Transverse colon (tissue), 4 donors: ENCODE measurements around the gene HS1BP3. TPM values are rescaled to one million over a fixed set of nuclear protein-coding genes. Genes with fewer than 3 reads are reported as not detected.

Experiments used
- DNase-seq: peaks from one replicate; pipeline ENCODE4 v3.0.0-alpha.2; 2019
- H3K27ac ChIP-seq, 4 donors: fragments of 200-600 bp; sonication (generic); 2 replicates each; pipeline ENCODE4 v1.5.1; 2016 to 2018; ENCODE audit warnings: inconsistent platforms in 4 of 4
- H3K27me3 ChIP-seq: fragments of 200-600 bp; sonication (generic); 2 replicates; pipeline ENCODE4 v1.5.1; 2017; ENCODE audit warnings: inconsistent platforms
- H3K36me3 ChIP-seq, 4 donors: fragments of 200-600 bp; sonication (generic); 2 replicates each; pipeline ENCODE4 v1.5.1; 2017 to 2019; ENCODE audit warnings: inconsistent platforms in 4 of 4
- H3K4me1 ChIP-seq, 4 donors: fragments of 200-600 bp; sonication (generic); 2 replicates each; pipeline ENCODE4 v1.5.1; 2017 to 2020; ENCODE audit warnings: inconsistent platforms in 4 of 4
- H3K4me3 ChIP-seq, 4 donors: fragments of 200-600 bp; sonication (generic); 1 replicate in 1 of 4; 2 replicates in 3 of 4; pipeline versions ENCODE4 v1.5.1 to v1.6.1; 2017 to 2019; ENCODE audit warnings: inconsistent platforms in 4 of 4
- H3K9me3 ChIP-seq, 2 donors: fragments of 200-600 bp; sonication (generic); 2 replicates each; pipeline ENCODE4 v1.5.1; 2017 to 2019; ENCODE audit warnings: inconsistent platforms in 2 of 2
- EP300 ChIP-seq: sonication (generic); formaldehyde crosslinking; IDR thresholded peaks from one replicate; pipeline ENCODE4 v1.6.1; 2017; ENCODE audit warnings: antibody characterized with exemption, low read depth
- POLR2A ChIP-seq: fragments of 450-650 bp; IDR thresholded peaks from one replicate; pipeline ENCODE4 v1.6.1; 2016; ENCODE audit warnings: antibody characterized with exemption, mild to moderate bottlenecking, moderate library complexity
- POLR2AphosphoS5 ChIP-seq, 3 donors: sonication (generic); formaldehyde crosslinking; IDR thresholded peaks; one replicate each; pipeline ENCODE4 v1.6.1; 2016; ENCODE audit warnings: antibody characterized with exemption in 3 of 3
- WGBS, 2 donors: methylation state at CpG; one replicate each; pipeline ENCODE4 v1.1.5; 2018; ENCODE audit warnings: low coverage in 1 of 2; 5-methylcytosine and 5-hydroxymethylcytosine counted together
- in situ Hi-C, 4 donors: fragments of 200-750 bp; cut with MboI; loops; one replicate each; pipeline versions ENCODE4 v1.15.0 to v1.15.1; 2017; ENCODE audit warnings: low sequenced_read_pairs in 3 of 4, low pct_ligation_motif_present in 1 of 4, low pct_unique_long_range_greater_than_20kb in 1 of 4
- intact Hi-C: fragments of 100-400 bp; cut with DNase I; formaldehyde crosslinking; loops from one replicate; pipeline ENCODE4 v1.15.1; 2023; ENCODE audit warnings: low total_unique reads
- total RNA-seq, 4 donors: library from RNA; depleted of rRNA; stranded (reverse); fragments of >200 nt; gene quantifications; one replicate each; pipeline ENCODE4 v1.1.0, GENCODE V29; 2016
- TF ChIP-seq, protein P1 (sequence below), 5 experiments: fragments of 200-600 bp in 3 of 5; fragments of 450-650 bp in 2 of 5; sonication (generic) in 3 of 5; IDR thresholded peaks; 1 replicate in 2 of 5; 2 replicates in 3 of 5; pipeline ENCODE4 v1.5.1; 2016 to 2017; ENCODE audit warnings: antibody characterized with exemption in 5 of 5, inconsistent platforms in 3 of 5, mild to moderate bottlenecking in 2 of 5, moderate library complexity in 1 of 5

Gene HS1BP3
- total RNA-seq, 4 donors from 2014 or later, result 29.5 to 44.2 (median 33.1) TPM

DNA sequence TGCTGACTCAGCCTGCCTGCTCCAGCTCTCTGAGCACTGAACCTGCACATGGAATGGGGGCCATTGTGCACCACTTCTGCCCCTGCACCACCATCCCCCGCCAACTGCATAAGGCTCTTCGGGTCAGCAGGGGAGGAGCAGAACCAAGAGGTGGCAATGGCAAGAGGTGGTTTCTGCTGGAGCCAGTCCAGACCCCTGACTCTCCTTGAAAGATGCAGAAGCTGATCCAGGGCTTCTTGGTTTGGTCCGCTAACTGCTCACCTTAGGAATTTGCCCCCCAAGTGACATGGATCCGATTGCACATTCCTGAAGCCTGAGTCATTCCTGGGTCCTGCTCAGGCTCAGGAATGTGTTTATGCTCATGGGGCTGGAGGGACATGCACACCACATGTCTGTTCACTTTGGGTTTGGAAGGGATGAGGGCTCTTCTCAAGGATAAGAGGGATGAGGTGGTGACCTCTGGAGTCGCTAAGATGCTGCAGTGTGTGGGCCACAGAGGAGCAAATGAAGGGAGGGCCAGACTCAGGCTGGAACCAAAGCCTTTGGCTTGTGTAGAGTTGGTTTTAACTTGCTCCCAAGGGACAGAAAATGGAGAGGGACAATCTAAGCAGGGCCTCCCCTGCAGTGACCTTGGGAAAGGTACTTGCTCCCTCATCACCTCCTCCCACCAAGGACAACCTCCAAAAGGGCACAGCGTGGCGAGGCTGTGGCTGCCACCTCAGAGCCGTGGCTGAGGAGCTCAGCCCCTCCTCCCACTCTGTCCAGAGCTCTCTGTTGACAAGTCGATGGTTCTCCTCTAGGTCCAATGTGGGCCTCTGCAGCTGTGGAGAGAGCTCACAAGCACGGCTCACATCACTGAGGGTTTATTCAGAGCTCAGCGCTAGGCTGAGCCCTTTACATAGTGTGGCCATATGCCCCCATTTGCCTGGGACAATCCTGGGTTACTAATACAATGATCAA is 66.2 kb downstream of the HS1BP3 start:
- H3K4me1 ChIP-seq, result peaks cover 6 to 19% (median 8%) of the 10 kb centered on the region in 4 donors
- peak; percentile 41 for DNase-seq
- peak overlapping the region; percentile 40 to 76 (median 58) for H3K27ac ChIP-seq
- no peaks in the 10 kb centered on the region for H3K9me3 ChIP-seq
- in situ Hi-C loops, result no loop called here
- 59% methylated on average over 11 of the region's 11 CpGs; no CpG with 5 or more reads in 1 of the 2 donors for WGBS, 2 donors
- peak; percentile 73 to 78 (median 74) for TF ChIP-seq POLR2AphosphoS5 (IDR thresholded peaks at IDR 0.05)
- TF ChIP-seq, protein P1, sequence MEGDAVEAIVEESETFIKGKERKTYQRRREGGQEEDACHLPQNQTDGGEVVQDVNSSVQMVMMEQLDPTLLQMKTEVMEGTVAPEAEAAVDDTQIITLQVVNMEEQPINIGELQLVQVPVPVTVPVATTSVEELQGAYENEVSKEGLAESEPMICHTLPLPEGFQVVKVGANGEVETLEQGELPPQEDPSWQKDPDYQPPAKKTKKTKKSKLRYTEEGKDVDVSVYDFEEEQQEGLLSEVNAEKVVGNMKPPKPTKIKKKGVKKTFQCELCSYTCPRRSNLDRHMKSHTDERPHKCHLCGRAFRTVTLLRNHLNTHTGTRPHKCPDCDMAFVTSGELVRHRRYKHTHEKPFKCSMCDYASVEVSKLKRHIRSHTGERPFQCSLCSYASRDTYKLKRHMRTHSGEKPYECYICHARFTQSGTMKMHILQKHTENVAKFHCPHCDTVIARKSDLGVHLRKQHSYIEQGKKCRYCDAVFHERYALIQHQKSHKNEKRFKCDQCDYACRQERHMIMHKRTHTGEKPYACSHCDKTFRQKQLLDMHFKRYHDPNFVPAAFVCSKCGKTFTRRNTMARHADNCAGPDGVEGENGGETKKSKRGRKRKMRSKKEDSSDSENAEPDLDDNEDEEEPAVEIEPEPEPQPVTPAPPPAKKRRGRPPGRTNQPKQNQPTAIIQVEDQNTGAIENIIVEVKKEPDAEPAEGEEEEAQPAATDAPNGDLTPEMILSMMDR (IDR thresholded peaks at IDR 0.05), result no peak
- TF ChIP-seq POLR2A, result no peak
- H3K4me3 ChIP-seq, result no peak overlapping the region
- no peaks in the 10 kb centered on the region for H3K27me3 ChIP-seq
- intact Hi-C loops, result loop anchor here (1.0 kb wide), 1 partner anchor 36 kb away; no protein-coding TSS in a partner anchor
- no peaks in the 10 kb centered on the region for H3K36me3 ChIP-seq

DNA sequence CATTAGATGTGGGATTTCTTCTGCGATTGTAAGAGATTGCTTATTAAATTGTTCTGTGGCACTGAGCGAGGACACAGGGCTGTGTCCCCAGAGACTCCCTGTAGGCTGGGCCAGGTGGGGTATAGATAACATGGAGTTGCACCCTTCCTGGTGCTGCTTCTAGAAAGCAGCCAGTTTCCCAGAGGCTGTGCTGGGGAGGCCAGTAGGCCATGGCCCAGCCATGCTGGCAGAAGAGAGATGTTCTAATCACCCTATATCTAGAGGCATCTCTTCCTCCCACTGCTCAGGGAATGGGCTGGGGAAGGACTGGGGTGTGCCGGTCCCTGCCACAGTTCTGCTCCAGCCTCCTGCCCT is 66.9 kb downstream of the HS1BP3 start:
- H3K27me3 ChIP-seq, result no peaks in the 10 kb centered on the region
- no peak overlapping the region for H3K4me3 ChIP-seq
- intact Hi-C loops (loop anchor here (1.0 kb wide), 1 partner anchor 36 kb away; no protein-coding TSS in a partner anchor), in situ Hi-C loops (no loop called here)
- H3K9me3 ChIP-seq, result no peaks in the 10 kb centered on the region
- DNase-seq, result no peak
- no peaks in the 10 kb centered on the region for H3K36me3 ChIP-seq
- peaks cover 11 to 24% (median 14%) of the 10 kb centered on the region in 4 donors for H3K4me1 ChIP-seq
- WGBS, 2 donors, result 100% methylated on average over 3 of the region's 3 CpGs; no CpG with 5 or more reads in 1 of the 2 donors
- TF ChIP-seq, protein P1 (IDR thresholded peaks at IDR 0.05), result no peak
- TF ChIP-seq EP300 (no peak), POLR2AphosphoS5 (IDR thresholded peaks at IDR 0.05) (no peak), POLR2A (no peak)
- H3K27ac ChIP-seq, result peak overlapping the region; percentile 14 to 76 (median 58)

DNA sequence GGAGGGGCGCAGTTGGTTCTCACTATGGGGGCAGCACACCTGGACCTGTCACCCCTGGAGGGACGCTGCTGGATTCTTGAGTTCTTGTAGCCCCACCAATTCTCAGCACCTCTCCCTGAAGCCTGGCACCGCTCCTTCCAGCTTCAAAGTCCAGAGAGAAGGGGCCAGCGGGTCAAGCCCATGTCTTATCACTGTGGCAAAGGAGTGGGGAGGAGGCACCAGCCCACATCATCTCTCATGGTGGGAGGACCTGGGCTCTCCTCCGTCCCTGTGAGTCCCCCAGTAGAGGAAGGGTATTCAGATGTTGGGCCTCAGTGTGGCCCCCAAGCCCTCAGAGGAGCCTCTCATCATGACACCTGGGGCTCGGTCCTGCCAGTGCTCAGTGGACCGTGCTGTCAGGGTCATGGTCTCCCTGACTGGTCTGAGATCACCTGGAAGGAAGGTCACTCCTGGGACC is 67.4 kb downstream of the HS1BP3 start:
- intact Hi-C loops, result no loop called here
- DNase-seq, result no peak
- H3K9me3 ChIP-seq, result no peaks in the 10 kb centered on the region
- H3K36me3 ChIP-seq, result no peaks in the 10 kb centered on the region
- in situ Hi-C loops, result no loop called here
- H3K4me1 ChIP-seq, result peaks cover 16 to 30% (median 19%) of the 10 kb centered on the region in 4 donors
- no peak for TF ChIP-seq POLR2AphosphoS5 (IDR thresholded peaks at IDR 0.05)
- TF ChIP-seq POLR2A, result no peak
- TF ChIP-seq, protein P1 (IDR thresholded peaks at IDR 0.05), result no peak
- no peak for TF ChIP-seq EP300
- no peak overlapping the region for H3K4me3 ChIP-seq
- H3K27ac ChIP-seq, result peak overlapping the region; percentile 14 to 76 (median 58)
- H3K27me3 ChIP-seq, result no peaks in the 10 kb centered on the region
- 86% methylated on average over 7 of the region's 7 CpGs; no CpG with 5 or more reads in 1 of the 2 donors for WGBS, 2 donors

DNA sequence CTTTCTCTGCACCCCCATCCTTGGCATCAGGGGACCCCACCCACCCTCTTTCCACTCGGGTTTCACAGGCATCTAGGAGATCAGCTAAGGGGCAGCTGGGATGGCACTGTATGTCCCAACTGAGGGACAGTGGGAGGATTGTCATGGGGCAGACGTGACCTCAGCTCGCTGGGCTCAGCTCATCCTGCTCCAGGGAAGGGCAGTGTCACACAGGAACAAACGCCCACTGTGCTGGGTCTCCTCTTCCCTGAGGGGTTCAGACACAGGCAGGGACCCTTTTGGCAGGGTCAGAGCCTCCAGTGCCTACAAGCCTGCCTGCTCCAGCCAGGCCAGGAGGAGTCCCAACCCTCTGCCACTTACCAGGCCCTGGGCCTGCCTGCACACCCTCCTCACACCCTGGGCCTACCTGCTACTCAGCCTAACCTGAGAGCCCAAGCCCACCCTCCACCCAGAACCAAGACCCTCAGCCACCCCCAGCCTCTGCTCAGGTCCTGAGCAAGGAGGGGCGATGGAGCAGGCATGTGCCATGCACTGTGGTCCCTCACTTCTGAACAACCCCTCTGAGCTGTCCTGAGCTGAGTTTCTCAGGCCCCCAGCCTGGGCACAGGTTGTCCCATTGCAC is 68.2 kb downstream of the HS1BP3 start:
- peaks cover 16 to 32% (median 20%) of the 10 kb centered on the region in 4 donors for H3K4me1 ChIP-seq

More for the DNA sequence above, 68.2 kb downstream of the HS1BP3 start:
- in situ Hi-C loops (no loop called here), intact Hi-C loops (no loop called here)
- no peak for DNase-seq
- TF ChIP-seq EP300 (no peak), POLR2AphosphoS5 (IDR thresholded peaks at IDR 0.05) (no peak), POLR2A (no peak)
- TF ChIP-seq, protein P1 (IDR thresholded peaks at IDR 0.05), result no peak
- 71% methylated on average over 5 of the region's 5 CpGs; no CpG with 5 or more reads in 1 of the 2 donors for WGBS, 2 donors
- H3K4me3 ChIP-seq, result no peak overlapping the region
- no peaks in the 10 kb centered on the region for H3K27me3 ChIP-seq
- H3K9me3 ChIP-seq, result no peaks in the 10 kb centered on the region
- H3K36me3 ChIP-seq, result no peaks in the 10 kb centered on the region
- peak overlapping the region in 1 of 4 donors; percentile 76 for H3K27ac ChIP-seq
